K562 (cell line): Measurements from ENCODE around the gene GPR82. TPM values are rescaled to one million over a fixed set of nuclear protein-coding genes. Genes with fewer than 3 reads are reported as not detected.

Experiments
- ATAC-seq: fragments of 200-7000 bp; cut with Tn5 transposase; 3 replicates; pipeline ENCODE4 v1.9.1; 2020; ENCODE audit warnings: moderate library complexity
- BruUV-seq: library from RNA; stranded (reverse); fragments of 400-500 nt; replicated peaks from 2 replicates; lab custom pipeline; 2021; lab: Mats Ljungman, UMichigan
- CTCF ChIA-PET: fragments of 300-600 bp; formaldehyde crosslinking; extraction: SDS; loops from one replicate; lab custom pipeline; 2021; ENCODE audit warnings: low intra/inter-chr PET ratio; lab: Yijun Ruan, JAX
- POLR2A ChIA-PET: fragments of 300-600, 350-650 bp; sonication (Branson Sonifier 250); formaldehyde crosslinking; extraction: SDS; loops from one replicate; lab custom pipeline; 2021; ENCODE audit warnings: antibody characterized with exemption, inconsistent platforms; lab: Yijun Ruan, JAX
- DNase-seq, 4 experiments: peaks; one replicate each; pipeline versions ENCODE4 v3.0.0 to v3.0.0-alpha.2; 2011 to 2018; ENCODE audit warnings: low spot score in 3 of 4, mixed read lengths in 3 of 4; ENCODE audit errors: extremely low read depth in 1 of 4
- FAIRE-seq: peaks from 2 replicates; lab custom pipeline; 2011; peaks lifted over from hg19 to GRCh38; lab: Jason Lieb, UNC
- H2AFZ ChIP-seq: 2 replicates; pipeline ENCODE4 v1.6.0; 2011; ENCODE audit warnings: low read depth, low read length, control low read depth, inconsistent platforms
- H3K27ac ChIP-seq: fragments of 200-600 bp; 3 replicates; pipeline ENCODE4 v1.8.0; 2011; ENCODE audit warnings: low read depth, mild to moderate bottlenecking, control low read depth, inconsistent platforms, low read length, moderate library complexity, mixed read lengths; ENCODE audit errors: extremely low read depth
- H3K27me3 ChIP-seq, 2 experiments: fragments of 300-600 bp in 1 of 2; 2 replicates in 1 of 2; 3 replicates in 1 of 2; pipeline versions ENCODE4 v1.6.0 to v1.8.0; 2011; ENCODE audit warnings: inconsistent platforms in 2 of 2, low read length in 2 of 2, mild to moderate bottlenecking in 1 of 2, mixed read lengths in 1 of 2, moderate library complexity in 1 of 2; ENCODE audit not compliant: control insufficient read depth in 2 of 2, insufficient read depth in 2 of 2
- H3K36me3 ChIP-seq: fragments of 300-600 bp; 3 replicates; pipeline ENCODE4 v1.8.0; 2011; ENCODE audit warnings: mild to moderate bottlenecking, low read length, inconsistent platforms; ENCODE audit not compliant: control insufficient read depth, insufficient read depth
- H3K4me1 ChIP-seq, 2 experiments: fragments of 200-600 bp in 1 of 2; replicated peaks in 1 of 2; 2 replicates in 1 of 2; 3 replicates in 1 of 2; pipeline versions ENCODE4 v1.5.1 to v1.8.0; 2011; ENCODE audit warnings: inconsistent platforms in 2 of 2, low read length in 2 of 2, mild to moderate bottlenecking in 1 of 2, mixed read lengths in 1 of 2, moderate library complexity in 1 of 2; ENCODE audit not compliant: control insufficient read depth in 2 of 2, insufficient read depth in 2 of 2
- H3K4me2 ChIP-seq: 2 replicates; pipeline ENCODE4 v1.6.1; 2011; ENCODE audit warnings: low read length, control low read depth, inconsistent platforms, mixed read lengths; ENCODE audit not compliant: insufficient read depth
- H3K4me3 ChIP-seq: fragments of 200-600 bp; sonication (generic), shearing (Covaris generic); 2 replicates; pipeline ENCODE4 v1.5.1; 2016; ENCODE audit warnings: control low read depth, inconsistent platforms
- H3K79me2 ChIP-seq: fragments of 200-600 bp; 3 replicates; pipeline ENCODE4 v1.8.0; 2011; ENCODE audit warnings: low read length, inconsistent platforms; ENCODE audit not compliant: control insufficient read depth, insufficient read depth
- H3K9ac ChIP-seq, 2 experiments: 2 replicates each; pipeline versions ENCODE4 v1.6.0 to v1.6.1; 2011; ENCODE audit warnings: low read depth in 2 of 2, low read length in 2 of 2, control low read depth in 1 of 2, inconsistent platforms in 1 of 2, mild to moderate bottlenecking in 1 of 2, mixed read lengths in 1 of 2; ENCODE audit not compliant: insufficient read depth in 1 of 2
- H3K9me1 ChIP-seq: one replicate; pipeline ENCODE4 v1.6.0; 2011; ENCODE audit warnings: inconsistent platforms, mild to moderate bottlenecking, low read length, moderate library complexity; ENCODE audit not compliant: control insufficient read depth, insufficient read depth
- H3K9me3 ChIP-seq: replicated peaks from 2 replicates; pipeline ENCODE4 v1.5.1; 2011; ENCODE audit warnings: low read depth, low read length, inconsistent platforms; ENCODE audit not compliant: control insufficient read depth, insufficient read depth
- H4K20me1 ChIP-seq: replicated peaks from 2 replicates; pipeline ENCODE4 v1.6.1; 2011; ENCODE audit warnings: low read length, inconsistent platforms, mixed read lengths; ENCODE audit not compliant: control insufficient read depth, insufficient read depth
- CTCF ChIP-seq, 3 experiments: IDR thresholded peaks in 2 of 3; conservative IDR thresholded peaks in 1 of 3; 2 replicates each; pipeline ENCODE4 v1.5.1; 2011 to 2012; ENCODE audit warnings: low read length in 3 of 3, mild to moderate bottlenecking in 3 of 3, control low read depth in 2 of 3, improper control_type of control experiment in 1 of 3, inconsistent platforms in 1 of 3, low read depth in 1 of 3, mixed read lengths in 1 of 3, moderate library complexity in 1 of 3; ENCODE audit not compliant: insufficient read depth in 2 of 3
- DEAF1 ChIP-seq: fragments of 450-650 bp; formaldehyde crosslinking; IDR thresholded peaks from 2 replicates; pipeline ENCODE4 v1.4.0; 2020; ENCODE audit warnings: mild to moderate bottlenecking, moderate library complexity
- TAF1 ChIP-seq: IDR thresholded peaks from 2 replicates; pipeline ENCODE4 v1.6.1; 2011; ENCODE audit warnings: mild to moderate bottlenecking, low read length, moderate library complexity; ENCODE audit not compliant: insufficient read depth, control insufficient read depth, severe bottlenecking; ENCODE audit errors: extremely low read depth
- XRCC5 ChIP-seq: fragments of 200-400 bp; formaldehyde crosslinking; IDR thresholded peaks from 2 replicates; pipeline ENCODE4 v1.6.1; 2017; ENCODE audit warnings: low read depth, mild to moderate bottlenecking, low read length
- ZNF609 ChIP-seq: sonication (generic); formaldehyde crosslinking; IDR thresholded peaks from 2 replicates; pipeline ENCODE4 v1.8.1; 2023; ENCODE audit warnings: missing genetic modification reagents, mild to moderate bottlenecking, borderline replicate concordance
- WGBS: fragments of 100-300 bp; shearing (Covaris generic); methylation state at CpG from one replicate; pipeline ENCODE4 v1.1.6; 2016; ENCODE audit warnings: low coverage, mixed read lengths; ENCODE audit not compliant: insufficient coverage; ENCODE audit errors: missing lambda C conversion rate; 5-methylcytosine and 5-hydroxymethylcytosine counted together
- in situ Hi-C: fragments of 300-500 bp; cut with MboI; formaldehyde crosslinking; loops from 4 replicates; pipeline ENCODE4 v1.15.0; 2018; ENCODE audit warnings: inconsistent platforms, mixed read lengths
- intact Hi-C: fragments of 100-400 bp; cut with micrococcal nuclease; formaldehyde crosslinking; loops from 2 replicates; pipeline ENCODE4 v1.14.2; 2022
- polyA plus RNA-seq, 8 experiments: library from polyadenylated mRNA; depleted of rRNA in 4 of 8; stranded (reverse) in 5 of 8; unstranded in 3 of 8; fragments of >200 nt; fragmentation: Nextera tagmentation in 2 of 8; fragmentation: Illumina TruSeq in 1 of 8; extraction: Ambion mirVana in 2 of 8; extraction: Trizol in 1 of 8; gene quantifications; 2 replicates each; pipeline versions ENCODE4 v1.2.1 to v1.2.3, GENCODE V29; 2011 to 2014; ENCODE audit warnings: inconsistent platforms in 1 of 8, missing spikeins in 1 of 8
- total RNA-seq, 7 experiments: library from RNA; depleted of rRNA in 6 of 7; stranded (reverse); fragments of >200 nt in 6 of 7; fragmentation: Illumina TruSeq in 2 of 7; extraction: Trizol in 2 of 7; gene quantifications; 2 replicates each; pipeline versions ENCODE4 v1.2.1 to v1.2.3, GENCODE V29; 2011 to 2021; ENCODE audit warnings: low replicate concordance in 1 of 7

Gene GPR82
- total and polyA plus RNA-seq, 9 of the 15 experiments (the other 6 are each of a cell fraction or from before 2014, with no cell fraction given): not detected

DNA sequence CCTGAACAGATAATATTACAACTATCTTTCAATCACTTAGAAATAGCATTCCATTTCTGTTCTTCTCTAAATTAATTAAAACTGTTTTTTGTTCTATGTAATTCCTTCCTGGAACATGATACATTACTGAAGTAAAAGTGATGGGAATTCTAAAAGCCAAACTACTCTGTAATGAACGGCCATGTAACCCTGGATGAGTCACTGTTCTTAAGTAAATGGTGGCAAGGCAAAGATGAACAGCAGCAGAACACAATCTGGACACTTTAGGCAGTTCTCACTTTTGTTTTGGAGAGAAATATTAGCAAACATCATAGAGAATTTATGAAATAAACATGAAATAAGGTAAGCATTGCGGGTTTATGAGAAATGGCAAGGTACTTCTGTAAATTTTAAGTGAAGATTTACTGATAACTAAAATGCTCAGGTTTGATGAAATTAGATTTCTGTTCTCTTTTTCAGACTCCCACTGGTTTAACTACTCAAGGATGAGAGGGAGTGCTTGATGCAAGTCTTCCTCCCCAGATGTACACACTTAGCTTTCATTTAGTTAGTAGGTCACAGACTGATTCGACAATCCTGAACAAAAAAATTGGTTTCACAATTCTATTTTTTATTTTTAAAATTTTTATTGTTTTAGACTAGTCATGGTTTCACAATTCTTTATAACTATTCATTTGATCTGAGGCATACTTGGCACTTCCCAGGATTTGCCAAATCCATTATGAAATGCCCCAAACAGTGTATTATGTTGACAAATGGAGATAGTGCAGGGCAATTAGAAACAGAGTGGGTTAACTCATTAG, 964 bp upstream of the GPR82 start (continued):
- TF ChIP-seq ZNF609 (CRISPR knock-in tag): no peak

DNA sequence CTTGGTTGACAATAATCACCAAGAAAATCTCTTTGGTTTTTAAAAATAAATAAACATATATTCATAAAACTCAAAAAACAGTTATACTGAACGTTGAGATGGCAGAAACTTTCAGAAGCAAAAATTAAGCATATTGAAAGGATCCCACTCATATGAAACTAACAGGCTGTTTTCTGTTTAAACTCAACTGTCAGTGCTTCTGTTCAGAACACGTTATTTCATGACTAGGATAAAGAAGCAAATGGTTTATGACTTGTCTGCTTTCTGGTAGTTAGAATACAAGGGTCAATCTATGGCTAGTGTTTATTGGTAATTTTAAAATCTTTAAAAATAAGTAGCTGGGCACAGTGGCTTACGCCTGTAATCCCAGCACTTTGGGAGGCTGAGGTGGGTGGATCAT, 4.1 kb downstream of the GPR82 start:
- H3K9me1 ChIP-seq: no peaks in the 10 kb centered on the region
- in situ Hi-C loops (no loop called here), intact Hi-C loops (no loop called here)
- no peak overlapping the region for H3K4me2 ChIP-seq
- CTCF ChIA-PET: no interaction called here
- POLR2A ChIA-PET: no interaction called here
- no peaks in the 10 kb centered on the region for H3K79me2 ChIP-seq
- no peak overlapping the region for H3K27ac ChIP-seq
- ATAC-seq (no peak), DNase-seq (no peak), FAIRE-seq (no peak)
- WGBS: 41% methylated on average over 3 of the region's 3 CpGs
- H3K27me3 ChIP-seq: no peaks in the 10 kb centered on the region
- no peak overlapping the region for H2AFZ ChIP-seq
- H3K9me3 ChIP-seq: no peaks in the 10 kb centered on the region
- no peak overlapping the region for H3K4me3 ChIP-seq
- BruUV-seq: no TSS peak
- H3K36me3 ChIP-seq: no peaks in the 10 kb centered on the region
- no peak overlapping the region for H3K9ac ChIP-seq
- H4K20me1 ChIP-seq: no peaks in the 10 kb centered on the region
- H3K4me1 ChIP-seq: no peaks in the 10 kb centered on the region
- TF ChIP-seq TAF1 (no peak), XRCC5 (no peak), CTCF (IDR thresholded peaks at IDR 0.05 in 2 of 3, conservative IDR thresholded peaks at IDR 0.05 in 1 of 3; ENCODE audit: insufficient read depth in 2 of 3, low read depth in 1 of 3, low read length in 3 of 3) (no peak), DEAF1 (CRISPR knock-in tag) (no peak)
- TF ChIP-seq, all 486 proteins: peak for 0
